HEK293 (cell line): ENCODE results near the gene PRR36.

Experiments
- CTCF ChIA-PET: fragments of 350-600 bp; formaldehyde crosslinking; extraction: SDS; loops from one replicate; lab custom pipeline; 2021; ENCODE audit warnings: antibody characterized with exemption; lab: Yijun Ruan, JAX
- POLR2A ChIA-PET: fragments of 300-600 bp; formaldehyde crosslinking; extraction: SDS; loops from one replicate; lab custom pipeline; 2020; ENCODE audit warnings: antibody characterized with exemption, inconsistent platforms; lab: Yijun Ruan, JAX
- H3K27ac ChIP-seq: fragments of 200-500 bp; sonication (Bioruptor generic); 2 replicates; pipeline ENCODE4 v1.5.1; 2014; ENCODE audit warnings: low read depth, low read length, control low read depth, inconsistent platforms; ENCODE audit errors: extremely low read depth
- H3K36me3 ChIP-seq, 2 experiments: fragments of 200-500 bp in 1 of 2; sonication (Bioruptor generic) in 1 of 2; 1 replicate in 1 of 2; 2 replicates in 1 of 2; pipeline ENCODE4 v1.5.1; 2014 to 2017; ENCODE audit warnings: inconsistent platforms in 2 of 2, low read length in 2 of 2; ENCODE audit not compliant: control insufficient read depth in 2 of 2, insufficient read depth in 1 of 2
- H3K4me1 ChIP-seq: fragments of 200-500 bp; sonication (Bioruptor generic); 2 replicates; pipeline ENCODE4 v1.5.1; 2014; ENCODE audit warnings: mild to moderate bottlenecking, low read length, inconsistent platforms; ENCODE audit not compliant: control insufficient read depth, insufficient read depth
- H3K4me3 ChIP-seq: 2 replicates; pipeline ENCODE4 v1.5.1; 2011; ENCODE audit warnings: low read depth, mild to moderate bottlenecking, control low read depth, low read length, moderate library complexity
- H3K9me3 ChIP-seq: fragments of 200-500 bp; sonication (Bioruptor generic); 2 replicates; pipeline ENCODE4 v1.5.1; 2014; ENCODE audit warnings: low read depth, low read length, inconsistent platforms; ENCODE audit not compliant: control insufficient read depth, insufficient read depth
- OVOL3 ChIP-seq: fragments of 450-650 bp; formaldehyde crosslinking; IDR thresholded peaks from 2 replicates; pipeline ENCODE4 v1.5.1; 2016; ENCODE audit warnings: missing biosample characterization, missing genetic modification characterization
- SCRT2 ChIP-seq: fragments of 450-650 bp; formaldehyde crosslinking; IDR thresholded peaks from 2 replicates; pipeline ENCODE4 v1.5.1; 2016; ENCODE audit warnings: missing biosample characterization, missing genetic modification characterization
- ZNF114 ChIP-seq: fragments of 450-650 bp; formaldehyde crosslinking; IDR thresholded peaks from 2 replicates; pipeline ENCODE4 v1.5.0; 2017; ENCODE audit warnings: missing biosample characterization, missing genetic modification characterization
- ZNF140 ChIP-seq: fragments of 450-650 bp; formaldehyde crosslinking; IDR thresholded peaks from 2 replicates; pipeline ENCODE4 v1.5.1; 2016; ENCODE audit warnings: missing biosample characterization, missing genetic modification characterization
- ZNF155 ChIP-seq: fragments of 450-650 bp; formaldehyde crosslinking; IDR thresholded peaks from 2 replicates; pipeline ENCODE4 v1.5.1; 2016; ENCODE audit warnings: missing biosample characterization, missing genetic modification characterization
- ZNF514 ChIP-seq: fragments of 450-650 bp; formaldehyde crosslinking; IDR thresholded peaks from 2 replicates; pipeline ENCODE4 v1.5.1; 2016; ENCODE audit warnings: missing biosample characterization, missing genetic modification characterization
- ZNF670 ChIP-seq: fragments of 450-650 bp; formaldehyde crosslinking; IDR thresholded peaks from 2 replicates; pipeline ENCODE4 v1.5.1; 2016; ENCODE audit warnings: missing biosample characterization, missing genetic modification characterization, low read depth
- ZNF677 ChIP-seq: fragments of 450-650 bp; IDR thresholded peaks from 2 replicates; pipeline ENCODE4 v1.5.0; 2018; ENCODE audit warnings: missing biosample characterization, mild to moderate bottlenecking, missing genetic modification characterization, moderate library complexity
- ZNF792 ChIP-seq: fragments of 450-650 bp; formaldehyde crosslinking; IDR thresholded peaks from 2 replicates; pipeline ENCODE4 v1.5.1; 2016; ENCODE audit warnings: missing biosample characterization, missing genetic modification characterization
- TF ChIP-seq, protein P1 (sequence below): fragments of 450-650 bp; formaldehyde crosslinking; IDR thresholded peaks from 2 replicates; pipeline ENCODE4 v1.5.1; 2016; ENCODE audit warnings: missing biosample characterization, missing genetic modification characterization
- TF ChIP-seq, protein P2 (sequence below): fragments of 450-650 bp; formaldehyde crosslinking; IDR thresholded peaks from 2 replicates; pipeline ENCODE4 v1.5.1; 2016; ENCODE audit warnings: missing biosample characterization, missing genetic modification characterization, borderline replicate concordance
- TF ChIP-seq, protein P3 (sequence below): sonication (generic); formaldehyde crosslinking; IDR thresholded peaks from 2 replicates; pipeline ENCODE4 v1.8.1; 2022; ENCODE audit warnings: mild to moderate bottlenecking, moderate library complexity, missing genetic modification reagents
- TF ChIP-seq, protein P4 (sequence below): fragments of 450-650 bp; formaldehyde crosslinking; IDR thresholded peaks from 2 replicates; pipeline ENCODE4 v1.5.1; 2016; ENCODE audit warnings: missing biosample characterization, missing genetic modification characterization

The PRR36 gene

DNA sequence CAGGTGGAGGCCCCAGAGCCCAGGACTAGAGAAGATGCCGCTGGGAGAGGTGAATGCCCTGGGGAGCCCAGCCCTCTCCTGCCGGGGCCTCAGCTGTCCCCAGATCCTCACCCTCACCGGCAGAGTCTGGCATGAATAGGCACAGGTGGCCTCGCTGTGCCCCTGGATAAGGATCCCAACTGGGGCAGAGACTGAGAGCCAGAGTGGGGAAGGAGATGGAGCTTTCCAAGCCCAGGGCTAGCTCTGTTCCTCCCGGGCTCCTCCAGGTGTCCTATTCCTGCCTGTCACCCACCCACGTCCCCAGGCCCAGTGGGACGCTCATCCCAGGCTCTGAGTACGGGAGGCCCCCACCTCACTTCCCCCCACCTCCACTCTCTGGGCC lies 16.5 kb downstream of the PRR36 start:
- CTCF ChIA-PET, result interaction anchor here (0.6 to 2.8 kb wide), 3 partner anchors 11 to 345 kb away, joined by 3 to 21 read pairs (median 3); no protein-coding TSS in a partner anchor
- Histone ChIP-seq H3K36me3 (peaks cover 0 to 13% of the 10 kb centered on the region in 2 experiments; a peak in 1 of 3 replicates), H3K4me3 (no peak overlapping the region), H3K27ac (no peak overlapping the region), H3K4me1 (no peaks in the 10 kb centered on the region; the same call in 1 of the 2 replicates), H3K9me3 (no peaks in the 10 kb centered on the region)
- TF ChIP-seq ZNF670 (tag by site-specific recombination) (no peak), ZNF114 (no peak), ZNF792 (no peak)
- POLR2A ChIA-PET, result interaction anchor here (1.3 to 1.5 kb wide), 3 partner anchors 12 to 45 kb away, joined by 3 to 4 read pairs (median 3); partner anchors contain the start of gene LRRC8E

DNA sequence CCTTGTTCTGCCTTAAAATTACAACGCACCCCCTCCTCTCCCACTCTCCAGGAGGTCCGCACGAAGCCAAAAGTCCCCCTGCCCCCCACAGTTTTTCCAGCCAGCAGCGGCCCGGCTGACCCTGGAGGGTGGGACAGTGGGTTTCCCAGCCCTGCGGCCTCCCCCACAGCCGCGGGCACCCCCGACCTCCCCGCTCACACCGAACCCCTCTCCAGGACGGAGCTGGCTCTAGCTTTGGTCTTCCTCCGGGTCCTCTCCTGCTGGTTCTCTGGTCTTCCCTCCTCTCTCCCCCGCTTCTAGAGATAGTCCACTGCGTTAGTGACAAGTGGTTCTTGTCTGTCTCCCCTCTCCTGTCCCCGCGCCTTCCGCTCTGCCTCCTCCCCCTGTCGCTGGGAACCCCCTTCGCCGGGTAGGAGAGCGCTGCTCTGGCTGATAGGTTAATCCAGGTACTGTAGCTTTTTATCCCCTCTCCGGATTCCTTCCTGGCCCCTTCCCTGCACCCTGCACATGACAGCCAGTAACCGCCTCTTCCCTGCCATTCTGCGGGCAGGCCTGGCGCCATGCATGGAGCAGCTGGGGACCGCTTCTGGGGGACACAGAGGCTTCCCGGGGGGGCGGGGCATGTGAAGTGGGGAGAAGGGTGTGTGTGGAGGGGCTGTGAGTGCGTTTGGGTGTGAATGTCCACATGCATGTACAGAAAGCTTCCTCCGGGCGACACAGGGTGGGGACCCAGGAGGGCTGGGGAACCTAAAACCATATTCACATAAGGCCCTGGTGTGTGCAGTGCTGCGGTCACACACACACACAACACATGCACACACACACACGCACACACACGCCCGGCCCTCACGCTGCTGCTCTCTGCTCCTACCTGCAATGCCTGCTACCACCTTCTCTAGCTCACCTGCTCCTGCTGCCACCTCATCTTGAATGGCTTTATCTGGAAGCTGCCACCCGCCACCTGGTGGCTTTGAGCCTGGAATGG lies 17.2 kb downstream of the PRR36 start:
- Histone ChIP-seq H3K4me3 (no peak overlapping the region), H3K36me3 (peaks cover 0 to 9% of the 10 kb centered on the region in 2 experiments; a peak in 1 of 3 replicates), H3K9me3 (no peaks in the 10 kb centered on the region), H3K4me1 (no peaks in the 10 kb centered on the region; the same call in 1 of the 2 replicates), H3K27ac (no peak overlapping the region)
- TF ChIP-seq, protein P1, sequence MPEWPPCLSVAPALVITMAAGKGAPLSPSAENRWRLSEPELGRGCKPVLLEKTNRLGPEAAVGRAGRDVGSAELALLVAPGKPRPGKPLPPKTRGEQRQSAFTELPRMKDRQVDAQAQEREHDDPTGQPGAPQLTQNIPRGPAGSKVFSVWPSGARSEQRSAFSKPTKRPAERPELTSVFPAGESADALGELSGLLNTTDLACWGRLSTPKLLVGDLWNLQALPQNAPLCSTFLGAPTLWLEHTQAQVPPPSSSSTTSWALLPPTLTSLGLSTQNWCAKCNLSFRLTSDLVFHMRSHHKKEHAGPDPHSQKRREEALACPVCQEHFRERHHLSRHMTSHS (tag by site-specific recombination), result no peak
- TF ChIP-seq, protein P2, sequence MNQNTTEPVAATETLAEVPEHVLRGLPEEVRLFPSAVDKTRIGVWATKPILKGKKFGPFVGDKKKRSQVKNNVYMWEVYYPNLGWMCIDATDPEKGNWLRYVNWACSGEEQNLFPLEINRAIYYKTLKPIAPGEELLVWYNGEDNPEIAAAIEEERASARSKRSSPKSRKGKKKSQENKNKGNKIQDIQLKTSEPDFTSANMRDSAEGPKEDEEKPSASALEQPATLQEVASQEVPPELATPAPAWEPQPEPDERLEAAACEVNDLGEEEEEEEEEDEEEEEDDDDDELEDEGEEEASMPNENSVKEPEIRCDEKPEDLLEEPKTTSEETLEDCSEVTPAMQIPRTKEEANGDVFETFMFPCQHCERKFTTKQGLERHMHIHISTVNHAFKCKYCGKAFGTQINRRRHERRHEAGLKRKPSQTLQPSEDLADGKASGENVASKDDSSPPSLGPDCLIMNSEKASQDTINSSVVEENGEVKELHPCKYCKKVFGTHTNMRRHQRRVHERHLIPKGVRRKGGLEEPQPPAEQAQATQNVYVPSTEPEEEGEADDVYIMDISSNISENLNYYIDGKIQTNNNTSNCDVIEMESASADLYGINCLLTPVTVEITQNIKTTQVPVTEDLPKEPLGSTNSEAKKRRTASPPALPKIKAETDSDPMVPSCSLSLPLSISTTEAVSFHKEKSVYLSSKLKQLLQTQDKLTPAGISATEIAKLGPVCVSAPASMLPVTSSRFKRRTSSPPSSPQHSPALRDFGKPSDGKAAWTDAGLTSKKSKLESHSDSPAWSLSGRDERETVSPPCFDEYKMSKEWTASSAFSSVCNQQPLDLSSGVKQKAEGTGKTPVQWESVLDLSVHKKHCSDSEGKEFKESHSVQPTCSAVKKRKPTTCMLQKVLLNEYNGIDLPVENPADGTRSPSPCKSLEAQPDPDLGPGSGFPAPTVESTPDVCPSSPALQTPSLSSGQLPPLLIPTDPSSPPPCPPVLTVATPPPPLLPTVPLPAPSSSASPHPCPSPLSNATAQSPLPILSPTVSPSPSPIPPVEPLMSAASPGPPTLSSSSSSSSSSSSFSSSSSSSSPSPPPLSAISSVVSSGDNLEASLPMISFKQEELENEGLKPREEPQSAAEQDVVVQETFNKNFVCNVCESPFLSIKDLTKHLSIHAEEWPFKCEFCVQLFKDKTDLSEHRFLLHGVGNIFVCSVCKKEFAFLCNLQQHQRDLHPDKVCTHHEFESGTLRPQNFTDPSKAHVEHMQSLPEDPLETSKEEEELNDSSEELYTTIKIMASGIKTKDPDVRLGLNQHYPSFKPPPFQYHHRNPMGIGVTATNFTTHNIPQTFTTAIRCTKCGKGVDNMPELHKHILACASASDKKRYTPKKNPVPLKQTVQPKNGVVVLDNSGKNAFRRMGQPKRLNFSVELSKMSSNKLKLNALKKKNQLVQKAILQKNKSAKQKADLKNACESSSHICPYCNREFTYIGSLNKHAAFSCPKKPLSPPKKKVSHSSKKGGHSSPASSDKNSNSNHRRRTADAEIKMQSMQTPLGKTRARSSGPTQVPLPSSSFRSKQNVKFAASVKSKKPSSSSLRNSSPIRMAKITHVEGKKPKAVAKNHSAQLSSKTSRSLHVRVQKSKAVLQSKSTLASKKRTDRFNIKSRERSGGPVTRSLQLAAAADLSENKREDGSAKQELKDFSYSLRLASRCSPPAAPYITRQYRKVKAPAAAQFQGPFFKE (tag by site-specific recombination), result no peak
- no peak for TF ChIP-seq SCRT2 (tag by site-specific recombination)
- no peak for TF ChIP-seq ZNF155
- TF ChIP-seq ZNF140, result no peak
- TF ChIP-seq, protein P3, sequence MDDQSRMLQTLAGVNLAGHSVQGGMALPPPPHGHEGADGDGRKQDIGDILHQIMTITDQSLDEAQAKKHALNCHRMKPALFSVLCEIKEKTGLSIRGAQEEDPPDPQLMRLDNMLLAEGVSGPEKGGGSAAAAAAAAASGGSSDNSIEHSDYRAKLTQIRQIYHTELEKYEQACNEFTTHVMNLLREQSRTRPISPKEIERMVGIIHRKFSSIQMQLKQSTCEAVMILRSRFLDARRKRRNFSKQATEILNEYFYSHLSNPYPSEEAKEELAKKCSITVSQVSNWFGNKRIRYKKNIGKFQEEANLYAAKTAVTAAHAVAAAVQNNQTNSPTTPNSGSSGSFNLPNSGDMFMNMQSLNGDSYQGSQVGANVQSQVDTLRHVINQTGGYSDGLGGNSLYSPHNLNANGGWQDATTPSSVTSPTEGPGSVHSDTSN (CRISPR knock-in tag), result no peak
- TF ChIP-seq ZNF677 (tag by site-specific recombination), result no peak
- TF ChIP-seq, protein P4, sequence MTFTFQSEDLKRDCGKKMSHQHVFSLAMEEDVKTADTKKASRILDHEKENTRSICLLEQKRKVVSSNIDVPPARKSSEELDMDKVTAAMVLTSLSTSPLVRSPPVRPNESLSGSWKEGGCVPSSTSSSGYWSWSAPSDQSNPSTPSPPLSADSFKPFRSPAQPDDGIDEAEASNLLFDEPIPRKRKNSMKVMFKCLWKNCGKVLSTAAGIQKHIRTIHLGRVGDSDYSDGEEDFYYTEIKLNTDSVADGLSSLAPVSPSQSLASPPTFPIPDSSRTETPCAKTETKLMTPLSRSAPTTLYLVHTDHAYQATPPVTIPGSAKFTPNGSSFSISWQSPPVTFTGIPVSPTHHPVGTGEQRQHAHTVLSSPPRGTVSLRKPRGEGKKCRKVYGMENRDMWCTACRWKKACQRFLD (tag by site-specific recombination), result no peak
- TF ChIP-seq ZNF514 (tag by site-specific recombination), result no peak
- no peak for TF ChIP-seq OVOL3
- ChIA-PET CTCF (interaction anchor here (0.6 to 2.8 kb wide), 3 partner anchors 12 to 344 kb away, joined by 3 to 21 read pairs (median 3); no protein-coding TSS in a partner anchor), POLR2A (interaction anchor here (1.3 to 1.5 kb wide), 3 partner anchors 12 to 46 kb away, joined by 3 to 4 read pairs (median 3); partner anchors contain the start of gene LRRC8E)
